ENCODE results near the gene DENND5A. TPM values are rescaled to one million over a fixed set of nuclear protein-coding genes. Genes with fewer than 3 reads are reported as not detected.
"Not testable (repeated sequence)": the region's sequence is repeated elsewhere in the genome, so short reads cannot be mapped to it uniquely, and the experiment has no call there.

The DENND5A gene
- total RNA-seq, 1 experiment from 2014 or later, result 44.6 TPM

- Histone ChIP-seq H3K4me1 (replicated peaks) (peaks cover 4% of the 10 kb centered on the region; the same call in 1 of the 2 replicates), H3K4me3 (no peak overlapping the region), H3K27me3 (replicated peaks) (no peaks in the 10 kb centered on the region), H3K36me3 (no peaks in the 10 kb centered on the region), H3K27ac (no peak overlapping the region), H3K9me3 (replicated peaks) (no peaks in the 10 kb centered on the region)
- DNase-seq (ENCODE audit: low read depth in 1 of 2, low spot score in 2 of 2), result no peak
Observed at GRCh38 chr11:9253086-9253485, 12.1 kb downstream of the DENND5A start.

DNA sequence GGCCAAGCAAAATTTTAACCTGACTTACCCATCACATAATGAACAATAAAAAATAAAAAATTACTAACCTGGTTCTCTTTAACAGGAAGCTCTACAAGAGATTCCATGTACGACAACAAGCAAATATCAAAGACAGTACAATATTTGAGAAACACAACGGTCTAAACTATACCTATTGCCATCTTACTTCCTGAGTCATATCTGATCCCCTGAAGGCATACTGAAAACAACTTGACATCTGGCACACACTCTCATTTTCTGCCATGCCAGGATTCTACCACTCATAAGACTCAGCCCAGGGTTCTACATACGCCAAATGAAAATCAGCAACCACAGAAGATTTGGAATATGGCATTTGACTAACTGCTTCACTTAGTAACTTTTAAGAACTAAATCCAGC, 13.8 kb downstream of the DENND5A start:
- Histone ChIP-seq H3K4me1 (replicated peaks) (peaks cover 4% of the 10 kb centered on the region; the same call in 1 of the 2 replicates), H3K4me3 (no peak overlapping the region), H3K27me3 (replicated peaks) (no peaks in the 10 kb centered on the region), H3K36me3 (no peaks in the 10 kb centered on the region), H3K27ac (no peak overlapping the region), H3K9me3 (replicated peaks) (no peaks in the 10 kb centered on the region)
- DNase-seq (ENCODE audit: low read depth in 1 of 2, low spot score in 2 of 2), result no peak

- no peak overlapping the region for H3K4me3 ChIP-seq
- no peaks in the 10 kb centered on the region for H3K9me3 ChIP-seq (replicated peaks)
- H3K27ac ChIP-seq, result no peak overlapping the region
- H3K27me3 ChIP-seq (replicated peaks), result no peaks in the 10 kb centered on the region
- peaks cover 4% of the 10 kb centered on the region; the same call in 1 of the 2 replicates for H3K4me1 ChIP-seq (replicated peaks)
- no peaks in the 10 kb centered on the region for H3K36me3 ChIP-seq
- peak in 1 of 2 experiments; percentile 24 for DNase-seq (ENCODE audit: low read depth in 1 of 2, low spot score in 2 of 2)
Observed at GRCh38 chr11:9250139-9250582, 15.0 kb downstream of the DENND5A start.

DNA sequence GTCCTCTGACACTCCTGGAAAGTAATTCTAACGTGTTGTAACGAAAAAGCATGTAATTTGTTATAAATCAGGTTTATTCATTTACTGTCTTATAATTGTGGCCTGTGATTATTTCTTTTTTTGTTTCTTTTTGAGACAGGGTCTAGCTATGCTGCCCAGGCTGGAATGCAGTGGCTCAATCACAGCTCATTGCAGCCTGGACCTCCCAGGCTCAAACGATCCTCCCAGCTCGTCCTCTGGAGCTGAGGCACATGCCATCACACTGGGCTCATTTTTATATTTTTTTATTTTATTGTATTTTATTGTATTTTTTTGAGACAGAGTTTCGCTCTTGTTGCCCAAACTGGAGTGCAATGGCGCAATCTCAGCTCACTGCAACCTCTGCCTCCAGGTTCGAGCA, 15.9 kb downstream of the DENND5A start:
- Histone ChIP-seq H3K4me3 (no peak overlapping the region), H3K9me3 (replicated peaks) (no peaks in the 10 kb centered on the region), H3K27me3 (replicated peaks) (no peaks in the 10 kb centered on the region), H3K4me1 (replicated peaks) (peaks cover 4% of the 10 kb centered on the region; the same call in 1 of the 2 replicates), H3K36me3 (no peaks in the 10 kb centered on the region), H3K27ac (no peak overlapping the region)
- no peak for DNase-seq (ENCODE audit: low read depth in 1 of 2, low spot score in 2 of 2)

DNA sequence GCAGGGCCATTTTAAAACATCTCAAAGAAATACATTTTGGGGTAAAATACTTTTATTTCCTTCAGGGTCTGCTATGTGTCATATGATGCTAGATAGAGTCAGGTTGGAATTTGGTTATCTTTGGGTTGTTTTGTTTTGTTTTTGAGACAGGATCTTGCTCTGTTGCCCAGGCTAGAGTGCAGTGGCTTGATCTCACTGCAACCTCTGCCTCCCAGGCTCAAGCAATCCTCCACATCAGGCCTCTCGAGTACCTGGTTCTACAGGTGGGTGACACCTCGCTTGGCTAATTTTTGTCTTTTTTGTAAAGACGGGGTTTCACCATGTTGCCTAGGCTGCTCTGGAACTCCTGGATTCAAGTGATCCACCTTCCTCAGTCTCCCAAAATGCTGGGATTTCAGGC, 17.3 kb downstream of the DENND5A start:
- Histone ChIP-seq H3K9me3 (replicated peaks) (no peaks in the 10 kb centered on the region), H3K4me3 (no peak overlapping the region)

GRCh38 chr11:9236242-9236641, 28.9 kb downstream of the DENND5A start:
- DNase-seq (ENCODE audit: low read depth in 1 of 2, low spot score in 2 of 2); H3K9me3 ChIP-seq (replicated peaks); H3K4me3 ChIP-seq: not testable (repeated sequence)

More for the DNA sequence above, 17.3 kb downstream of the DENND5A start:
- H3K4me1 ChIP-seq (replicated peaks), result peaks cover 4% of the 10 kb centered on the region; the same call in 1 of the 2 replicates
- DNase-seq (ENCODE audit: low read depth in 1 of 2, low spot score in 2 of 2), result no peak
- no peaks in the 10 kb centered on the region for H3K27me3 ChIP-seq (replicated peaks)
- H3K36me3 ChIP-seq, result no peaks in the 10 kb centered on the region
- H3K27ac ChIP-seq, result no peak overlapping the region

GRCh38 chr11:9232482-9232881, 32.7 kb downstream of the DENND5A start:
- Histone ChIP-seq H3K27ac (no peak overlapping the region), H3K27me3 (replicated peaks) (no peaks in the 10 kb centered on the region), H3K4me1 (replicated peaks) (0 out of 2 replicates have a peak, but pooled peaks cover 4% of the 10 kb centered on the region), H3K36me3 (no peaks in the 10 kb centered on the region), H3K4me3 (no peak overlapping the region), H3K9me3 (replicated peaks) (no peaks in the 10 kb centered on the region)
- DNase-seq (ENCODE audit: low read depth in 1 of 2, low spot score in 2 of 2), result no peak

More at GRCh38 chr11:9236242-9236641, 28.9 kb downstream of the DENND5A start:
- not testable (repeated sequence) for H3K27ac ChIP-seq; H3K27me3 ChIP-seq (replicated peaks); H3K36me3 ChIP-seq; H3K4me1 ChIP-seq (replicated peaks)

DNA sequence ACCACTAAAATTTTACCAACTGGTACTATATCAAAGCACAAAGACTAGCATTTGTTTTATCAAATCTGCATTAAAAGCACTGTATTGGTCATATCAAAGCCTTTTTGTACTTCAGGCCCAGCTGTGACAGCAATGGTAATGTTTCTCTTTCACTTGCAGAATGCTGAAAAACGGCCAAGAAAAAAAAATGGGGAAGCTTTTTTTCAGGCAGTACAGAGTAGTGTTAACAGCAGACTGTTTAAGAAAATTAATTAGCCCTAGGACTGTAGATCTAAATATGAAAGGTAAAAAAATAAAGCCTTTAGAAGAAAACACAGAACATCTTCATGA, 33.3 kb downstream of the DENND5A start:
- Histone ChIP-seq H3K9me3 (replicated peaks) (no peaks in the 10 kb centered on the region), H3K4me3 (no peak overlapping the region), H3K27ac (no peak overlapping the region), H3K27me3 (replicated peaks) (no peaks in the 10 kb centered on the region), H3K36me3 (no peaks in the 10 kb centered on the region), H3K4me1 (replicated peaks) (0 out of 2 replicates have a peak, but pooled peaks cover 4% of the 10 kb centered on the region)
- DNase-seq (ENCODE audit: low read depth in 1 of 2, low spot score in 2 of 2), result peak in 1 of 2 experiments; percentile 29

DNA sequence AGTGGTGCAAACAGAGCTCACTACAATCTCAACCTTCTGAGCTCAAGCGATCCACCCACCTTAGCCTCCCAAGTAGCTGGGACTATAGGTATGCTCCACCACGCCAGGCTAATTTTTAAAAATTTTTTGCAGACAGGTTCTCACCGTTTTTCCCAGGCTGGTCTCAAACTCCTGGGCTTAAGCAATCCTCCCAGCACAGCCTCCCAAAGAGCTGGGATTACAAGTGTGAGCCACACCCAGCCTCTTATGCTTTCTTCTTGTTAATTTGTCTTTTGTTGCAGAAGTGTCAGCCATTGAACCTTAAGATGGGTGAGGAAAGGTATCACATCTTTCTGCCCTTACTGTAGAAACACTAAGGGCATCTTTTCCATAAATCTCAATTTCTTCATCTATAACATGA, 34.9 kb downstream of the DENND5A start:
- Histone ChIP-seq H3K4me3 (no peak overlapping the region), H3K9me3 (replicated peaks) (no peaks in the 10 kb centered on the region), H3K27ac (no peak overlapping the region), H3K36me3 (no peaks in the 10 kb centered on the region), H3K27me3 (replicated peaks) (no peaks in the 10 kb centered on the region), H3K4me1 (replicated peaks) (0 out of 2 replicates have a peak, but pooled peaks cover 4% of the 10 kb centered on the region)
- DNase-seq (ENCODE audit: low read depth in 1 of 2, low spot score in 2 of 2), result no peak

DNA sequence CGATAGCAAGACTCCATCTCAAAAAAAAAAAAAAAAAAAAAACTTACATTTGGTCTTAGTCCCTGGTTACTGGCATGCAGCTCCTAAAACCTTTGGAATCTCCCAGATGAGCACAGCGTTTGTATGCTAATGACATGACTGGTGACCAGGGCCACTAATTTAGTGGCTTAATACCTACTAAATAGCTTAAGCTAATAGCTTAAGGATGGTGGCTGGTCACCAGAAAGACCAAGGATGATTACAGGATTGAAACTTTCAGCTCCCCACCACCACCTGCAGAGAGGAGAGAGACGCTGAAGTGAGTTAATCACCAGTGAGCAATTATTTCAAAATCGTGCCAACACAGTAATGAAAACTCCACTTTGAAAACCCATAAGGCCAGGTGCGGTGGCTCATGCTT, 37.1 kb downstream of the DENND5A start:
- Histone ChIP-seq H3K4me1 (replicated peaks) (0 out of 2 replicates have a peak, but pooled peaks cover 4% of the 10 kb centered on the region), H3K27ac (no peak overlapping the region), H3K36me3 (no peaks in the 10 kb centered on the region), H3K4me3 (no peak overlapping the region), H3K9me3 (replicated peaks) (no peaks in the 10 kb centered on the region), H3K27me3 (replicated peaks) (no peaks in the 10 kb centered on the region)
- DNase-seq (ENCODE audit: low read depth in 1 of 2, low spot score in 2 of 2), result no peak

DNA sequence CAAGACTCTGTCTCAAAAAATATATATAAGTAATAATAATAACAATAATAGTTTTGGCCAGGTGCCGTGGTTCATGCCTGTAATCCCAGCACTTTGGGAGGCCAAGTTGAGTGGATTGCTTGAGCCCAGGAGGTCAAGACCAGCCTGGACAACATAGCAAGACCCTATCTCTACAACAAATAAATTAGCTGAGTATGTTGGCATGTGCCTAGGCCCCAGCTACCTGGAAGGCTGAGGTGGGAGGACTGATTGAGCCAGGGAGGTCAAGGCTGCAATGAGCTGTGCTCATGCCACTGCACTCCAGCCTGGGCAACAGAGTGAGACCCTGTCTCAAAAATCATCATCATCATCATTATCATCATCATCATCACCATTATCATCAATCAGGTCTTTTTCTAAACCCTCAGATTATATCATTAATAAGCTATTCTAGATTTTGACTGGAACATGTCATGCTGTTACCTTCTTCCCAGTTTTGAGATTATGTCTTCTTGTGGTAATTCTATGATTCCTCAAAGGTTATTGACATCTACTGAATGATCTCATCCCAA, 39.3 kb downstream of the DENND5A start:
- Histone ChIP-seq H3K4me3 (no peak overlapping the region), H3K4me1 (replicated peaks) (no peaks in the 10 kb centered on the region), H3K36me3 (no peaks in the 10 kb centered on the region), H3K9me3 (replicated peaks) (no peaks in the 10 kb centered on the region), H3K27me3 (replicated peaks) (no peaks in the 10 kb centered on the region), H3K27ac (no peak overlapping the region)
- DNase-seq (ENCODE audit: low read depth in 1 of 2, low spot score in 2 of 2), result no peak

- Histone ChIP-seq H3K36me3 (no peaks in the 10 kb centered on the region), H3K4me3 (no peak overlapping the region), H3K27ac (no peak overlapping the region), H3K4me1 (replicated peaks) (no peaks in the 10 kb centered on the region), H3K27me3 (replicated peaks) (no peaks in the 10 kb centered on the region), H3K9me3 (replicated peaks) (no peaks in the 10 kb centered on the region)
- no peak for DNase-seq (ENCODE audit: low read depth in 1 of 2, low spot score in 2 of 2)
Observed at GRCh38 chr11:9222654-9223053, 42.5 kb downstream of the DENND5A start.

- not testable (repeated sequence) for H3K4me3 ChIP-seq; DNase-seq (ENCODE audit: low read depth in 1 of 2, low spot score in 2 of 2)
Observed at GRCh38 chr11:9220853-9221252, 44.3 kb downstream of the DENND5A start.

GRCh38 chr11:9219572-9219971, 45.6 kb downstream of the DENND5A start:
- H3K4me3 ChIP-seq, result no peak overlapping the region

More at GRCh38 chr11:9220853-9221252, 44.3 kb downstream of the DENND5A start:
- not testable (repeated sequence) for H3K4me1 ChIP-seq (replicated peaks); H3K27ac ChIP-seq; H3K9me3 ChIP-seq (replicated peaks); H3K27me3 ChIP-seq (replicated peaks); H3K36me3 ChIP-seq

GRCh38 chr11:9219115-9219514, 46.0 kb downstream of the DENND5A start:
- Histone ChIP-seq H3K4me3 (no peak overlapping the region), H3K4me1 (replicated peaks) (peaks cover 9% of the 10 kb centered on the region), H3K9me3 (replicated peaks) (no peaks in the 10 kb centered on the region), H3K27ac (no peak overlapping the region), H3K27me3 (replicated peaks) (no peaks in the 10 kb centered on the region), H3K36me3 (no peaks in the 10 kb centered on the region)
- no peak for DNase-seq (ENCODE audit: low read depth in 1 of 2, low spot score in 2 of 2)

More at GRCh38 chr11:9219572-9219971, 45.6 kb downstream of the DENND5A start:
- Histone ChIP-seq H3K4me1 (replicated peaks) (peaks cover 7% of the 10 kb centered on the region), H3K27me3 (replicated peaks) (no peaks in the 10 kb centered on the region), H3K36me3 (no peaks in the 10 kb centered on the region), H3K27ac (no peak overlapping the region), H3K9me3 (replicated peaks) (no peaks in the 10 kb centered on the region)
- DNase-seq (ENCODE audit: low read depth in 1 of 2, low spot score in 2 of 2), result no peak
